ENCODE results near the gene SGPP1.
"Not testable (repeated sequence)": the region's sequence is repeated elsewhere in the genome, so short reads cannot be mapped to it uniquely, and the experiment has no call there.

SGPP1 gene

DNA sequence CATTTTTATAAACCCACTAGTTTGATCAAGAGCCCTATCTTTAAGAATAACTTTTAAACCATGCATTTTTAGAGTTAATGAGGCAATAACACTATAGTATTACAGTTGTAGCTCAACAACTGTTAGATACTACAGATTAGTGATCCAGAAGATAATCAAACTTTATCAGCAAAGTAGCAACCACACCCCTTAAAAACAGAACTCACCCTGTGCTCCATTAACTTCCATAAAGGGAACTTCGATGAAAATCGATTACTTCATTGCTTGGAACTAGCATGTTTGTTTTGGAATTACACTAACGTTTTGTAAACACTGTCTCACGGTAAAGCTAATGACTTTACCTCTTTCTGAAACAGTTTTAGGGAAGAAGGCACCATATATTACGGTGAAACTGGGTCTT lies 1.4 kb downstream of the SGPP1 start:
- in situ Hi-C loops (cut with HindIII; ENCODE audit: low sequenced_read_pairs), result loop anchor here (5.0 kb wide), 1 partner anchor 44 kb away; no protein-coding TSS in a partner anchor

DNA sequence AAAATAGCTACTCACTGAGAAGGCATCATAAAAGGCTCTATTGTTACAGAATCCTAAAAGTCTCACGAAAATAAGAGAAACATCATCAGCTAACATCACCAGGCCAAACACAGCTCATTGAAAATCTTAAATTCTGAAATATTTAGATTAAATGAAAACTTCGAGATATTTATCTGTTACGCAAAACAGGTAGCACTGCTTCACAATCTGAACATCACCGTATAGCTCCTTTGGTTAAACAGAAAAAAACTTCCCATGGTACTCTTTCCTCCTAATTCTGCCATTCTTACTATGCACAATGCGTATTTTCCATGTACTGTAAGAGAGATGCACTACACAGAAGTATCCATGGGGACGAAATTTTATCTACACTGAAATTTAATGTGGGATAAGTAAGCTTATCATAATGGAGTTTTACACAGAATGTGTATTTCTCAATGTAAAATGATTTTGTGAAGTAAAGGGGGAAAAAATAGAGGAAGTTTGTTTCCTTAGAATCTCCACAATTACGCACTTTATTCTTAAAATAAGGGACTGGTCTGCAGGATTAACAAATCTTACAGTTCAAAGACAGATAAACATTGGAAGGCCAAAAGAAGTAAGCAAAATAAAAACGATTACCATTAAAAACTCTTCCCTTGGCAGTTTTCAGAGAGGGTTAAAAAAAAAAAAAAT lies 1.9 kb downstream of the SGPP1 start:
- in situ Hi-C loops (cut with HindIII; ENCODE audit: low sequenced_read_pairs), result loop anchor here (5.0 kb wide), 1 partner anchor 44 kb away; no protein-coding TSS in a partner anchor

DNA sequence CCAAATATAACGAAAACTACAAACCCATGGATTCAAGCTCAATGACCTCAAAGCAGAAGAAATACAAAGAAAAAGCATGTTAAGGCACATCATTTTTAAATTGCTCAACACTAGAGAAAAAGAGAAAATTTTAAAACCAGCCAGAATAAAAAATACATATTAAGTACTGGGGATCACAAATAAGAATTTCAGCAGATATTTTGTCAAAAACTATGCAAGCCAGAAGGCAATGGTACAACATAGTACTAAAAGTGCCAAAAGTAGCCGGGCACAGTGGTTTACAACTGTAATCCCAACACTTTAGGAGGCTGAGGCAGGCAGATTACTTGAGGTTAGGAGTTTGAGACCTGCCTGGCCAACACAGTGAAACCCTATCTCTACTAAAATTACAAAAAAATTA lies 10.2 kb downstream of the SGPP1 start:
- in situ Hi-C loops (cut with HindIII; ENCODE audit: low sequenced_read_pairs), result no loop called here

DNA sequence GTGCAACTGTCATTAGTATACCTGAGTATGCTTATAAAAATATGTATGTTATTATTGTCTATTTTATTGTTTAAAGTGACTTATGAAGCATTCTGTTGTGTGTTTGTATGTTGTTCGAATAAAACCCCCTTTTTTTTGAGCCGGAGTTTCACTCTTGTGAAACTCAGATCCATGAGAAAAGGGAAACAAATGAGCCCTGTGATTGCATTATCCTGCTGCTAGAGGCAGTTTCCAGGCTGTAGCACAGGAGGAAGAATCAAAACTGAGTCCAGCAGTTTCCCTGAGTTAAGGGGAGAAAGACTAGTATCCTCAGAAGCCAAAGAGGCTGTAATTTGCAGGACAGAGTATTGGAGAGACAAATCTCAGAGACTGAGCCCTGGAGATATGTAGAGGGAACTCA lies 12.5 kb downstream of the SGPP1 start:
- in situ Hi-C loops (cut with HindIII; ENCODE audit: low sequenced_read_pairs), result no loop called here

DNA sequence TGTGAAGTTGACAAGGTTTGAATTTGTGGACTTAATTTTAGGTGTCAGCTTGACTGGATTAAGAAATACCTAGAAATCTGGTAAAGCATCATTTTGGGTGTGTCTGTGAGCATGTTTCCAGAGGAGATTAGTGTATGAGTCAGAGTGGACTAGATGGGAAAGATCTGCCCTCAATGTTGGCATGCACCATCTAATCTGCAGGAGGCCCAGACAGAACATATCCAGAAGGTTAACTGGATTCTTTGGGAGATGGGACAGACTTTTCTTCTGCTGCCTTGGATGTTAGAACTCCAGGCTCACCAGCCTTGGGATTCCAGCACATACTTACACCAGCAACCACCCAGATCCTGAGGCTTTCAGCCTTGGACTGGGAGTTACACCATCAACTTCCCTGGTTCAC lies 14.1 kb downstream of the SGPP1 start:
- in situ Hi-C loops (cut with HindIII; ENCODE audit: low sequenced_read_pairs), result no loop called here

DNA sequence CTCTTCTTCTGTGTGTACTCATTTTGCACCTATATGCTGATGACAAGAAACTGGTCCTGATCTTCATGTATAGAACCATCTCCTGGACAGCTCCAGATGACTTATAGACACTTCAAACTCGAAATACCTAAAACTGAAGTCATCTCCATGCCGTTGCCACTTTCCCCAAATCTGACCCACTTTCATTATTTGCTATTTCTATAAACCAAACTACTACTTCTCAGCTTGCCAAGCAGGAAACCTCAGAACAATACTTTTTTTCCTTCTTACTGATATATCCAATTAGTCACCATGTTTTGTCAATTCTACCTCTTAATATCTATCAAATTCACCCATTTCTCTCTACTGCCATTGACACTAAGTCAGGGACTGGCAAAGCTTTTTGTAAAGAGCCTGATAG lies 14.8 kb downstream of the SGPP1 start:
- in situ Hi-C loops (cut with HindIII; ENCODE audit: low sequenced_read_pairs), result no loop called here

DNA sequence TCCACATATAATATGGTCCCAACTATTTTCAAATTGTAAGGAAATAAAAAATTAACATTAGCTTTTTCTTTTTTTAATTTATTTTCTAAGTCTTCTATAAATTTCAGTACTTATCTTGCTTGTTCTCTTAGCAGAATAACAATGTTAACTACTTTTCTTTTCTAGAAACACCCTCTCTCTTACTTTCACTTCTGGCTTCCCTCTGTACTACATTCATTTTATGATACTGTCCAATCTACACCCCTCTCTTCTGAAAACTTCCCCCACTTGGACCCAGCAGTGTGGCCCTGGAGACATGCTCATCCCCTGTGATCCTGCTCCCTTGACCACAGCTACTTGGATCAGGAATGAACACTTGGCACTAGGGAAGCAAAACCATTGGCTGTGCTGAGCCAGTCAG lies 15.7 kb downstream of the SGPP1 start:
- in situ Hi-C loops (cut with HindIII; ENCODE audit: low sequenced_read_pairs), result no loop called here

DNA sequence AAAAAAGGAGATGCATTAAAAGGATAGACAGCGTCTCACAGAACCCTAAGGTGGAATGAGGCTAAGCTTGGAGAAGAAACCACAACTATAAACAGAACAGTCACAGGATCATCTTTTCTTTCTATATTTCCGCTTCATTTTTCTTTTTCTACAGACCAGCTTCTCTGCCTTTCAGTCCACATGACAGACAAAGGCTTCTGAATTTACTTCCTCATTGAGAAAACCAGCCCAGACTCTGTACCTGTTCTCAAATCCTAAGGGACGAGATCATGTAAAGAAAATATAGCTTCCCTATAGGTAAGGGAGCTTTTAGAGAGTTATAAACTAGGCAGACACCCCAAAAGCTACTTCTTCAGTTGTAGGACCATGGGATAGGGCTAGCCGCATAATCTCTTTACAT lies 17.4 kb downstream of the SGPP1 start:
- in situ Hi-C loops (cut with HindIII; ENCODE audit: low sequenced_read_pairs), result no loop called here

DNA sequence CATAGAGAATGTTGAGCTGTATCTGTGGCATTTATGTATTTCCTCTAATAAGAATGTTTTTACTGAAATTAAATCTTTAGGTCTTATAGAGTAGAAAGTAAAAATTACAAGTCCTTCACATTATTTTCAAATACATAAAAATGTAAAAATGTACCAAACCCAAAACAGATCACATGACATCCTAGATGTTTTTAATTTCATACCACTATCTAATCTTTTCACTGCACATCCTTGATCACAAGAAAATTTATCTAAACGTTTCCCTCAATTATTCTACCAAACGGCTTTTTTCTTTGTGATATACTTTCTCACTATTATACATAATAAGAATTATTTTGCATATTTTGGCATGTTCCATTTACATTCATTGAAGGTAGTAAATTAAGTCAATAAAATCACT lies 18.3 kb downstream of the SGPP1 start:
- in situ Hi-C loops (cut with HindIII; ENCODE audit: low sequenced_read_pairs), result no loop called here

DNA sequence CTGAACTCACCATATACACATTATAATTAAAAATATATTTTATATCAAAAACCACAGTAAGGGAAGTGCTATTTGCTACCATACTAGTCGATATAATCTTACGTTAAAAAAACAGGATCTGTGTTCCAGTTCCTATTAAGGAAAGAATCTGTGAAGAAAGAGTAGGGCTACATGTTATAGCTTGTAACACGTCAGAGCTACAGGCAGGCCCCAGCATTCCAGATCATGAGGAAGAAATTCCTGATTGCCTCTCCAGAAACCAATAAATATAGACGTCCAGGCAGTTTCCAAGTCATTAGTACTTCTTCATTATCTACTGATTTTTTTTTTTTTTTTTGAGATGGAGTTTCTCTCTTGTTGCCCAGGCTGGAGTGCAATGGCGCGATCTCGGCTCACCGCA lies 20.6 kb downstream of the SGPP1 start:
- in situ Hi-C loops (cut with HindIII; ENCODE audit: low sequenced_read_pairs), result no loop called here

DNA sequence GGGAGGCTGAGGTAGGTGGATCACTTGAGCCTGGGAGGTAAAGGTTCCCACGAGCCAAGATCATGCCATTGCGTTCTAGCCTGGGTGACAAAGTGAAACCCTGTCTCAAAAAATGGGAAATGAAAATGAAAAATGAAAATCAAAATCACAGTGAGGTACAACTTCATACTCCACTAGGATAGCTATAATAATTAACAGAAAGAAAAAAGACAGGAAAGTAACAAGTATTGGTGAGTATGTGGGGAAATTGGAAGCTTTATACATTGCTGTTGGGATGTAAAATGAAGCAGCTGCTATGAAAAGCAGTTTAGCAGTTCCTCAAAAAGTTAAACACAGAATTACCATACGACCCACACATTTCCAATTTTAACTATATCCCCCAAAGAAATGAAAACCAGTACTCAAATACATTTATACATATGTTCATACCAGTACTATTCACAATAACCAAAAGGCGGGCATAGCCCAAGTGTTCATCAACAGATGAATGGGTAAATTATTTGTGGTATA lies 22.2 kb downstream of the SGPP1 start:
- in situ Hi-C loops (cut with HindIII; ENCODE audit: low sequenced_read_pairs), result no loop called here

DNA sequence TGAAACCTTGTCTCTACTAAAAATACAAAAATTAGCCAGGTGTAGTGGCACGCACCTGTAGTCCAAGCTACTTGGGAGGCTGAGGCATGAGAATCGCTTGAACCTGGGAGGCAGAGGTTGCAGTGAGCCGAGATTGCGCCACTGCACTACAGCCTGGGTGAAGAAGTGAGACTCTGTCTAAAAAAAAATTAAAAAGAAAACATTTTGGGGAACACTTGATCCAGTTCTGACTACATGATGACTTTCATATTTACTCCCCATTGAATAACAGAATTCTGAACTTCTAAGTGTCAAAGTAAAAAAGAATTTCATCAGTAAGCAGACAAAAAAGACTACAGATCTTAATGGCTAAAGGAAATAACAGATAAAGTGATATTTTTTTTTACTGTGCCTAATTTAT lies 25.3 kb downstream of the SGPP1 start:
- in situ Hi-C loops (cut with HindIII; ENCODE audit: low sequenced_read_pairs), result not testable (repeated sequence)

DNA sequence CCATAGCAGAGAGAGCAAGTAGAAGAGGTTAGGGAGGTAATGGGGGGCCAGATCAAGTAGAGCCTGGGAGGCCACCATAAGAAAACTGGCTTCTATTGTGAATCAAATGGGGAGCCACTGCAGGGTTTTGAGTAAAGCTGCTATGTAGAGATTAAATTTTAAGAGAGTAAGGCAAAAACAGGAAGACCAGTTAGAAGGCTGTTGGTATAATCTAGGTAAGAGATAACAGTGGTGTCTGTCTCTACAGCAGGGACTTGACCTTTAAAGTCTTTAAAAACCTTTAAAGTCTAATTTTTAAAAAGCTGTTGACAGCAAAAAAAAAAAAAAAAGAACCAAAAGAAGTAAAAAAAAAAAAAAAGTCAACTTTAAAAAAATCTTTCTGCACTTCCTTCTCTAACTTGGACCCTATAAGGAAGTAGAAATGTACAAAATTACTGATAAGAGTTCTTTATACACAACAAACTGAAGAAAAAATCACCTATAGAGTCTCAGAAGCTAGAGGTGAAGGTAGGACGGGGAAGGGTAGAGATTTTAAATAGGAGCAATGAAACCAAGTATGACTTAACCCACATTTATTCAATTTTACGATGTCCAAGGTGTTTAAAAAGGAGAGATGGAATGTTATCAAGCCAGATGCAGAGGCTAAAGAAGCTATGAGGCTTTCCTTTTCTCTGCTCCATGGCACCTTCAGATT lies 26.1 kb downstream of the SGPP1 start:
- in situ Hi-C loops (cut with HindIII; ENCODE audit: low sequenced_read_pairs), result no loop called here

DNA sequence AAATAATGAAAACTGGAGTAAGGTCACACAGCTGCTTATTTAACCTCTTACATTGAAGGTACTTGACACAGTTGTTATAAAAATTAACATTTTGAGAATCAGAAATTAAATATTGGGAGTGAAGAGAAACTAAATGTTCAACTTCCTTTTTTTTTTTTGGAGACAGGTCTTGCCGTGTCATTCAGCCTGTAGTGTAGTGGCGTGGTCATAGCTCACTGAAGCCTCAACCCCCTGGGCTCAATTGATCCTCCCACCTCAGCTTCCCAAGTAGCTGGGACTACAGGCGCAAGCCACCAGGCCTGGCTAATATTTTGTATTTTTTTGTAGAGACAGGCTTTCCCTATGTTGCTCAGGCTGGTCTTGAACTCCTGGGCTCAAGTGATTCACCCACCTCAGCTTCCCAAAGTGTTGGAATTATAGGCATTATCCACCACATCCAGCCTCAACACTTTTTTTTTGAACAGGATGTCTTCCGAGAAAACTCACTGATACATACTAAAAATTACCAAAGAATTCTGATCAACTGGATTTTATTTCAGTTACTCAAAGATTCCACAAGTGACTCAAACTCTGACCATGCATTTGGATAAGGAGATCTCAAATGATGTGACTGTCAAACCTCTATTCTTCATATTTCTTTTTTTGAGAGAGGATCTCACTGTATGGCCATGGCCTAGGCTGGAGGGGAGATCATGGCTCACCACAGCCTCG lies 35.4 kb downstream of the SGPP1 start:
- in situ Hi-C loops (cut with HindIII; ENCODE audit: low sequenced_read_pairs), result no loop called here

DNA sequence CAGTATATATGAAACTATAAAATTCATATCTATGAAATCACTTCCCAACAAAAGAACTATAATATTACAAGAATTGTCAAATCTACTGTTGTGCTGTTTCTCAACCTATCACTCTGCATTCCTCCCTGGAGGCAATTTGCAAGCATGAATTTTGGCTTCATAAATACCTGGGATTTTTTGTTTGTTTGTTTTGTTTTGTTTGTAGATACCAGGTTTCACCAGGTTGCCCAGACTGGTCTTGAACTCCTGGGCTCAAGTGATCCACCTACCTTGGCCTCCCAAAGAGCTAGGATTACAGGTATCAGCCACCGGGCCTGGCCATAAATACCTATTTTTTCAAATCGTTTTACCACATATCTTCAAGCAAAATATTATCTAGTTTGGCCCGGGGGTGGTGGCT lies 38.7 kb downstream of the SGPP1 start:
- in situ Hi-C loops (cut with HindIII; ENCODE audit: low sequenced_read_pairs), result no loop called here

DNA sequence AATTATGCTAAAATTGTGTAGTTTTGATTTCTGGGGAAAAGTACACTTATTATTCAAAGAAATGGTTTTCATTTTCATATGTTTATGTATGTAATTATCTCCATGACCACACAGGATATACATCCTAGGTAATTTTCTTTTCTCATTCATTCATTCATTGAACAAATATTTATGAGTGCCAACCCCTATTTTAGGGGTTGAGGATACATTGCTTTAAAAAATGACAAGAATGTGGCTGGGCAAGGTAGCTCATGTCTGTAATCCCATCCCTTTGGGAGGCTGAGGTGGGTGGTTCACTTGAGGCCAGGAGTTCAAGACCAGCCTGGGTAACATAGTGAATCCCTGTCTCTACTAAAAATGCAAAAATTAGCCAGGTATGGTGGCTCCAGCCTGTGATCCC lies 40.9 kb downstream of the SGPP1 start:
- in situ Hi-C loops (cut with HindIII; ENCODE audit: low sequenced_read_pairs), result no loop called here

DNA sequence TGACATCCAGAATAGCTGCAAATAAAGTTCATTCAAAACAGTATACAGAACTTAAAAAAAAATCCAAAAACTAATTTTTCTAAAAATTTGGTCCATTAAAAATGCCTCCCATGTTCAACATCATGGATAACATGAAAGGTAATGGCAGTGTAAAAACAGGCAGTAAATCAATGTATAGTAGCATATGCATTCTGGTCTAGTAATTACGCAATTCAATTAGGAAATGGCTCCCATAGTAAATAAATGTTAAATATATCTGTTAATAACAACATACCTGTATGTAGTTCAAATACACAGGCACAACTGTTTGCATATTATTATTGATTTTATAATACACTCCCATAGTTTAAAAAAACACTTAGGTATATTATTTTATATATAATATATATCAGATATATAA lies 42.5 kb downstream of the SGPP1 start:
- in situ Hi-C loops (cut with HindIII; ENCODE audit: low sequenced_read_pairs), result no loop called here

DNA sequence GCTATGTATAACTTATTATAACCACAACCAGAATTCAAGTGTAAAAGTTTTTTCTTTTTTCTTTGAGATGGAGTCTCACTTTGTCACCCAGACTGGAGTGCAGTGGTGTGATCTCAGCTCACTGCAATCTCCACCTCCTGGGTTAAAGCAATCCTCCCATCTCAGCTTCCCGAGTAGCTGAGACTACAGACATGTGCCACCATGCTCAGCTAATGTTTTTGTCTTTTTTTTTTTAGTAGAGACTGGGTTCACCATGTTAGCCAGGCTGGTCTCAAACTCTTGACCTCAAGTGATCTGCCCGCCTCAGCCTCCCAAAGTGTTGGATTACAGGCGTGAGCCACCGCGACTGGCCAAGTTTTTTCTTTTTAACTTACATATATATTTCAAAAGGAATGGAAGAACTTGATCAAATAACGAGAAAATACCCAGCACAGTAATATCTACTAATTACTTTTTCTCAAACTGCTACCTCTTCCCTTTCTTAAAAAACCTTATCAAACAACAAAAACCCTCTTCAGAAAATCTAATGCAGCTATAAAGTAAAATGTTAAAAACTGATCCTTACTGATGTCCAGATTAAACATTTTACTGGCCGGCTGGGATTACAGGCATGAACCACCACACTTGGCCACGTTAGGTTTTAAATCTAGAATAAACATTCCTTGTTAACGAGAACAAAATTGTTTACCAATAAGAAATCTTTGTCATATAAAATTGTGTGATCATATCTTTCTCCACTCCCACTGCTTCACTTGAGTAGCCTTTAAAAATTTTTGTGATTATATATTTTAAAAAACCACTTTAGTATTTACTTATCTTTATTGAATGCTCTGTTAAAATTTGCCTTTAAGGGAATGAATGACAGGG lies 44.9 kb downstream of the SGPP1 start:
- in situ Hi-C loops (cut with HindIII; ENCODE audit: low sequenced_read_pairs), result loop anchor here (5.0 kb wide), 1 partner anchor 44 kb away; the partner anchor contains the start of gene SGPP1

DNA sequence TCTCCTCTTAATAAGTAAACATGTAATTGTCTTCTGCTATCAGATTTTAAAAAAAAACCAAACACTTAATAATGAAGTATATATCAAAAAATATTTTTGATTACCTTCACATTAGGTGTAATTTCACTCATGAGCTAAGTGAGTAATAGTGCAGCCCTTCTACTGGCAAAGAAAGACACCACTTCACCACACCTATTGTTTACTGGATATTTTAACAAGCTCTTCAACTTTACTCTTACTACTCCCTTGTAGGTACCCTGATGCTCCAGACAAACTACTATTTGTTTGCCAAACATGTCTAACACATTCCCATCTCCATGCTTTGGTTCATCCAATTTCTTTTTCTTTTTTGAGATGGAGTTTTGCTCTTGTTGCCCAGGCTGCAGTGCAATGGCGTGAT lies 49.3 kb downstream of the SGPP1 start:
- in situ Hi-C loops (cut with HindIII; ENCODE audit: low sequenced_read_pairs), result no loop called here

DNA sequence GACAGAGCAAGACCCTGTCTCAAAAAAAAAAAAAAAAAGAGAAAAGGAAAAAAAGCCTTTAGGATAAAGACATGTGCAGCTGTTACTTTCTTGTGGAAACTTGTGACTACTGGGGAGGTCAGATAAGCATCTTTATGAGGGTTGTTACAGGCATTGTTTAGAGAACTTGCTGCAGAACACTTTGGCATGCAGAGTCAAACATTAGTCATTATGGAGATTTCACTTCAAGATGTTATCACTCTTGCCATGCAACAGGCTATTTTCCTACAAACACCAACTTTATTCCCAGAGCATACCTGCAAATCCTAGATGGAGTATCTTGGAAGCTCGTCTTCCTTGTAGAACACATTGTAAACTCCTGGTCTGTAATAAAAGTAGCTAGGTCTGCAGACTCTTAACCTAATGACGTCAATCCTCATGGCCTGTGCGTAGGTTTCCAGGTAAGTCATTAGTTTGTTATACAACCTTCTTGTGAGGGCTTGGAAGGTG lies 49.9 kb downstream of the SGPP1 start:
- in situ Hi-C loops (cut with HindIII; ENCODE audit: low sequenced_read_pairs), result no loop called here

DNA sequence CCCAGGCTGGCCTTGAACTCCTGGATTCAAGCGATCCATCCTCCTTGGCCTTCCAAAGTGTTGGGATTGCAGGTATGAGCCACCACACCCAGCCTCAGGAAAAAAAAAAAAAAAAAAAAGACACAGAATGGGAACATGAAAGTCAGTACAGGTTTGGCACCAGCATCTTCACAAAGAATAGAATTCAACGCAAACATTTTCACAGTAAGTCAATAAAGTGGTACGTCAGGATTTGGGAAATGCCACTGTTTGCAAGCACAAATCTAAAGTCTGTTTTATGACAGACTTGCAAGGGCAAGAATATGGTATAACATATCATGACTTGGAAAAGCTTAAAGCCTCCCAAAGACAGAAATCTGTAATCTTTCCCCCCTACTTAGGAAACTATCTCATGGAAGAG lies 51.2 kb downstream of the SGPP1 start:
- in situ Hi-C loops (cut with HindIII; ENCODE audit: low sequenced_read_pairs), result no loop called here
